Measurements from ENCODE around the gene KRT40. TPM values are rescaled to one million over a fixed set of nuclear protein-coding genes. Genes with fewer than 3 reads are reported as not detected.

KRT40 gene
- total RNA-seq, 1 experiment from 2014 or later = not detected

DNA sequence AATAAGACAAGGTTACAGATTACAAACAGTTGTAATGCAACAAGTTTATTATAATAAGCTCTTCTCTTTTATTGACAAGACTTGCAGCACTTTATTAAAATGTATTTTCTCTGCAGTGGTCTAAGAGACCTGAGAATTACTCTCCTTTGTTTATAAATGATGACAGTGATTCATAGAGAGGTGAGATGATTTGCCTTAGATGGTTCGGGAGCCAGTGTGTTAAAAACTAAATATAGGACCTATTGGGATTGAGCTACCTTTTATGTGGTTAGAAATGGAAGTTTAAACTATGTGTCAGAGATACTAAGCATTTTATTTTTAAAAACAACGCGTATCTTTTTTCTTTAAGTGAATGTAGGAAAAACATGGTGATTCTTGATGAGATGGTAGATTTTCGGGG lies 12.7 kb upstream of the KRT40 start:
- CTCF ChIA-PET = no interaction called here
- Histone ChIP-seq H3K27me3 (ENCODE audit: insufficient read depth, low read length) (no peaks in the 10 kb centered on the region), H3K9ac (ENCODE audit: low read length) (no peak overlapping the region), H3K27ac (ENCODE audit: low read depth, low read length) (no peak overlapping the region), H4K20me1 (ENCODE audit: insufficient read depth) (no peaks in the 10 kb centered on the region), H3K36me3 (ENCODE audit: control insufficient read depth in 1 of 2, insufficient read depth in 2 of 2, low read length in 2 of 2) (no peaks in the 10 kb centered on the region), H2AFZ (ENCODE audit: low read depth, low read length, poor library complexity, severe bottlenecking) (peak overlapping the region; percentile 64), H3K4me2 (ENCODE audit: low read length) (peak overlapping the region; percentile 22; the same call in 1 of the 2 replicates), H3K4me3 (replicated peaks in 1 of 2; ENCODE audit: low read depth in 1 of 2, low read length in 2 of 2) (no peak overlapping the region), H3K4me1 (ENCODE audit: control insufficient read depth in 1 of 2, insufficient read depth in 2 of 2, low read length in 2 of 2) (peaks cover 5 to 19% of the 10 kb centered on the region in 2 experiments; a peak in 3 of 4 replicates), H3K9me3 (ENCODE audit: control insufficient read depth in 1 of 2, insufficient read depth in 1 of 2, low read depth in 1 of 2, low read length in 2 of 2) (peaks cover 0 to 4% of the 10 kb centered on the region in 2 experiments; a peak in 1 of 4 replicates), H3K9me2 (ENCODE audit: insufficient read depth) (no peaks in the 10 kb centered on the region; the same call in 1 of the 2 replicates), H3K79me2 (ENCODE audit: insufficient read depth, low read length) (no peaks in the 10 kb centered on the region)
- no TSS peak for BruUV-seq (replicated peaks)
- POLR2A ChIA-PET = interaction anchor here (0.8 kb wide), 1 partner anchor 40 kb away, joined by 3 read pairs; no protein-coding TSS in a partner anchor
- intact Hi-C loops (cut with micrococcal nuclease) = no loop called here
- ATAC-seq (no peak), DNase-seq (ENCODE audit: low read depth, low spot score) (no peak)
- peak; percentile 57 for TF ChIP-seq JUND (IDR thresholded peaks at IDR 0.05)
- TF ChIP-seq SRF (IDR thresholded peaks at IDR 0.05; ENCODE audit: low read depth) = peak; percentile 62; the same call in 1 of the 2 replicates
- TF ChIP-seq FOSL1 (IDR thresholded peaks at IDR 0.05; ENCODE audit: low read depth) = peak; percentile 46; the same call in 1 of the 2 replicates
- TF ChIP-seq POLR2A (IDR thresholded peaks at IDR 0.05; ENCODE audit: borderline replicate concordance, extremely low read depth, insufficient read depth, insufficient read length) = no peak
- peak; percentile 28; the same call in 1 of the 2 replicates for TF ChIP-seq SP1 (IDR thresholded peaks at IDR 0.05; ENCODE audit: low read depth)
- RAD21 ChIA-PET (ENCODE audit: low non-redundant PET in 1 of 2, low total read pairs in 2 of 2, uncharacterized antibody in 2 of 2, unreplicated experiment in 2 of 2) = no interaction called here

- RAD21 ChIA-PET (ENCODE audit: low non-redundant PET in 1 of 2, low total read pairs in 2 of 2, uncharacterized antibody in 2 of 2, unreplicated experiment in 2 of 2) = no interaction called here
- H3K27me3 ChIP-seq (ENCODE audit: insufficient read depth, low read length) = no peaks in the 10 kb centered on the region
- no peak for ATAC-seq
- POLR2A ChIA-PET = no interaction called here
- no peaks in the 10 kb centered on the region for H4K20me1 ChIP-seq (ENCODE audit: insufficient read depth)
- H3K4me1 ChIP-seq (ENCODE audit: control insufficient read depth in 1 of 2, insufficient read depth in 2 of 2, low read length in 2 of 2) = peaks cover 5 to 19% of the 10 kb centered on the region in 2 experiments; a peak in 3 of 4 replicates
- no peak overlapping the region for H3K27ac ChIP-seq (ENCODE audit: low read depth, low read length)
- intact Hi-C loops (cut with micrococcal nuclease) = no loop called here
- H2AFZ ChIP-seq (ENCODE audit: low read depth, low read length, poor library complexity, severe bottlenecking) = no peak overlapping the region
- H3K4me2 ChIP-seq (ENCODE audit: low read length) = no peak overlapping the region
- no peaks in the 10 kb centered on the region; the same call in 1 of the 2 replicates for H3K9me2 ChIP-seq (ENCODE audit: insufficient read depth)
- no peak for DNase-seq (ENCODE audit: low read depth, low spot score)
- H3K4me3 ChIP-seq (replicated peaks in 1 of 2; ENCODE audit: low read depth in 1 of 2, low read length in 2 of 2) = no peak overlapping the region
- CTCF ChIA-PET = no interaction called here
- no peaks in the 10 kb centered on the region for H3K36me3 ChIP-seq (ENCODE audit: control insufficient read depth in 1 of 2, insufficient read depth in 2 of 2, low read length in 2 of 2)
- H3K9me3 ChIP-seq (ENCODE audit: control insufficient read depth in 1 of 2, insufficient read depth in 1 of 2, low read depth in 1 of 2, low read length in 2 of 2) = peaks cover 0 to 11% of the 10 kb centered on the region in 2 experiments; a peak in 1 of 4 replicates
- BruUV-seq (replicated peaks) = no TSS peak
- H3K9ac ChIP-seq (ENCODE audit: low read length) = no peak overlapping the region
- no peaks in the 10 kb centered on the region for H3K79me2 ChIP-seq (ENCODE audit: insufficient read depth, low read length)
- TF ChIP-seq SP1 (IDR thresholded peaks at IDR 0.05; ENCODE audit: low read depth) = no peak
- TF ChIP-seq SIN3A (IDR thresholded peaks at IDR 0.05; ENCODE audit: low read depth) = no peak
- TF ChIP-seq EGR1 (IDR thresholded peaks at IDR 0.05; ENCODE audit: low read depth) = no peak
- TF ChIP-seq FOSL1 (IDR thresholded peaks at IDR 0.05; ENCODE audit: low read depth) = no peak
- no peak for TF ChIP-seq TCF7L2 (IDR thresholded peaks at IDR 0.05; ENCODE audit: borderline replicate concordance, extremely low read depth, insufficient read depth, insufficient read length)
- TF ChIP-seq ELF1 (IDR thresholded peaks at IDR 0.05; ENCODE audit: borderline replicate concordance, low read depth) = no peak
- TF ChIP-seq ZFX (IDR thresholded peaks at IDR 0.05) = no peak
- no peak for TF ChIP-seq SRF (IDR thresholded peaks at IDR 0.05; ENCODE audit: low read depth)
- TF ChIP-seq YY1 (IDR thresholded peaks at IDR 0.05; ENCODE audit: extremely low read depth, insufficient replicate concordance, low read depth, low read length) = no peak
- no peak for TF ChIP-seq CBX3 (IDR thresholded peaks at IDR 0.05; ENCODE audit: low read depth)
- TF ChIP-seq, protein P1, sequence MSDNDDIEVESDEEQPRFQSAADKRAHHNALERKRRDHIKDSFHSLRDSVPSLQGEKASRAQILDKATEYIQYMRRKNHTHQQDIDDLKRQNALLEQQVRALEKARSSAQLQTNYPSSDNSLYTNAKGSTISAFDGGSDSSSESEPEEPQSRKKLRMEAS (IDR thresholded peaks at IDR 0.05) = no peak
- TF ChIP-seq CEBPB (IDR thresholded peaks at IDR 0.05; ENCODE audit: low read depth) = no peak
- TF ChIP-seq, protein P2, sequence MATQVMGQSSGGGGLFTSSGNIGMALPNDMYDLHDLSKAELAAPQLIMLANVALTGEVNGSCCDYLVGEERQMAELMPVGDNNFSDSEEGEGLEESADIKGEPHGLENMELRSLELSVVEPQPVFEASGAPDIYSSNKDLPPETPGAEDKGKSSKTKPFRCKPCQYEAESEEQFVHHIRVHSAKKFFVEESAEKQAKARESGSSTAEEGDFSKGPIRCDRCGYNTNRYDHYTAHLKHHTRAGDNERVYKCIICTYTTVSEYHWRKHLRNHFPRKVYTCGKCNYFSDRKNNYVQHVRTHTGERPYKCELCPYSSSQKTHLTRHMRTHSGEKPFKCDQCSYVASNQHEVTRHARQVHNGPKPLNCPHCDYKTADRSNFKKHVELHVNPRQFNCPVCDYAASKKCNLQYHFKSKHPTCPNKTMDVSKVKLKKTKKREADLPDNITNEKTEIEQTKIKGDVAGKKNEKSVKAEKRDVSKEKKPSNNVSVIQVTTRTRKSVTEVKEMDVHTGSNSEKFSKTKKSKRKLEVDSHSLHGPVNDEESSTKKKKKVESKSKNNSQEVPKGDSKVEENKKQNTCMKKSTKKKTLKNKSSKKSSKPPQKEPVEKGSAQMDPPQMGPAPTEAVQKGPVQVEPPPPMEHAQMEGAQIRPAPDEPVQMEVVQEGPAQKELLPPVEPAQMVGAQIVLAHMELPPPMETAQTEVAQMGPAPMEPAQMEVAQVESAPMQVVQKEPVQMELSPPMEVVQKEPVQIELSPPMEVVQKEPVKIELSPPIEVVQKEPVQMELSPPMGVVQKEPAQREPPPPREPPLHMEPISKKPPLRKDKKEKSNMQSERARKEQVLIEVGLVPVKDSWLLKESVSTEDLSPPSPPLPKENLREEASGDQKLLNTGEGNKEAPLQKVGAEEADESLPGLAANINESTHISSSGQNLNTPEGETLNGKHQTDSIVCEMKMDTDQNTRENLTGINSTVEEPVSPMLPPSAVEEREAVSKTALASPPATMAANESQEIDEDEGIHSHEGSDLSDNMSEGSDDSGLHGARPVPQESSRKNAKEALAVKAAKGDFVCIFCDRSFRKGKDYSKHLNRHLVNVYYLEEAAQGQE (IDR thresholded peaks at IDR 0.05; ENCODE audit: low read depth) = no peak
- no peak for TF ChIP-seq EZH2phosphoT487 (IDR thresholded peaks at IDR 0.05; ENCODE audit: borderline replicate concordance)
- no peak for TF ChIP-seq RAD21 (IDR thresholded peaks at IDR 0.05; ENCODE audit: low read depth)
- no peak for TF ChIP-seq ZNF274 (IDR thresholded peaks at IDR 0.05; ENCODE audit: low read depth, low read length)
- no peak for TF ChIP-seq POLR2AphosphoS5 (IDR thresholded peaks at IDR 0.05; ENCODE audit: low read depth, low read length)
Measured at GRCh38 chr17:40995116-40995515, 11.0 kb upstream of the KRT40 start.

All from HCT116 (cell line).